ENCODE data around the gene HIF1A. TPM values are rescaled to one million over a fixed set of nuclear protein-coding genes. Genes with fewer than 3 reads are reported as not detected.
A peak's percentile ranks its signal among the peaks of the same experiment; 100 is the strongest.

HIF1A gene
- total and polyA plus RNA-seq, 2 of the 8 experiments (the other 6 are each of a cell fraction or from before 2014, with no cell fraction given), result 54.8 to 175 TPM

GRCh38 chr14:61752626-61753025 is 57.3 kb downstream of the HIF1A start:
- Histone ChIP-seq H3K79me2 (ENCODE audit: control insufficient read depth in 1 of 2, insufficient read depth in 2 of 2, low read length in 2 of 2) (peaks cover 0 to 7% of the 10 kb centered on the region in 2 experiments; a peak in 1 of 4 replicates), H3K4me3 (ENCODE audit: extremely low read depth in 1 of 4, insufficient read depth in 2 of 4, low read depth in 3 of 4, low read length in 4 of 4) (no peak overlapping the region), H3K27me3 (replicated peaks in 1 of 4; ENCODE audit: control insufficient read depth in 3 of 4, extremely low read depth in 1 of 4, insufficient read depth in 3 of 4, low read length in 3 of 4) (no peaks in the 10 kb centered on the region), H2AFZ (ENCODE audit: low read length) (no peak overlapping the region), H4K5ac (ENCODE audit: insufficient read length, low read depth, low read length) (no peak overlapping the region), H3K4me2 (ENCODE audit: insufficient read depth in 1 of 2, low read depth in 2 of 2, low read length in 2 of 2) (no peak overlapping the region), H4K91ac (replicated peaks; ENCODE audit: insufficient read length, low read length) (no peak overlapping the region), H4K8ac (ENCODE audit: extremely low read depth, insufficient read depth, low read length) (no peak overlapping the region), H3K9me3 (ENCODE audit: insufficient read depth in 2 of 2, low read depth in 1 of 2, low read length in 1 of 2) (no peaks in the 10 kb centered on the region), H3K23me2 (ENCODE audit: low read depth, low read length) (no peaks in the 10 kb centered on the region; the same call in 1 of the 2 replicates), H2BK20ac (ENCODE audit: low read length) (no peak overlapping the region), H3K23ac (ENCODE audit: insufficient read length) (no peak overlapping the region), H2BK15ac (ENCODE audit: low read length) (no peak overlapping the region), H3K4me1 (replicated peaks in 1 of 4; ENCODE audit: control insufficient read depth in 3 of 4, insufficient read depth in 4 of 4, low read length in 3 of 4) (peaks cover 0 to 5% (median 4%) of the 10 kb centered on the region in 4 experiments; a peak in 2 of 7 replicates), H2BK12ac (ENCODE audit: low read depth, low read length) (peak overlapping the region; percentile 12; the same call in 1 of the 2 replicates), H3K14ac (ENCODE audit: insufficient read length) (no peak overlapping the region), H2BK120ac (replicated peaks; ENCODE audit: low read depth, low read length) (no peak overlapping the region), H3K18ac (ENCODE audit: extremely low read depth, low read length) (no peak overlapping the region), H2AK5ac (ENCODE audit: low read depth, low read length) (no peak overlapping the region), H4K20me1 (replicated peaks in 1 of 2; ENCODE audit: control insufficient read depth in 1 of 2, insufficient read depth in 2 of 2, low read length in 2 of 2) (no peaks in the 10 kb centered on the region), H3K9ac (replicated peaks in 1 of 4; ENCODE audit: extremely low read depth in 1 of 4, low read depth in 3 of 4, low read length in 3 of 4) (no peak overlapping the region), H3K4ac (replicated peaks; ENCODE audit: insufficient read length, low read depth, low read length) (no peak overlapping the region), H2BK5ac (ENCODE audit: low read depth, low read length) (peak overlapping the region; percentile 9; the same call in 1 of the 2 replicates), H3K27ac (ENCODE audit: low read depth, low read length) (no peak overlapping the region), H3K56ac (replicated peaks; ENCODE audit: insufficient read length, low read depth, low read length) (no peak overlapping the region), H3K79me1 (ENCODE audit: low read depth, low read length) (no peaks in the 10 kb centered on the region), H3K36me3 (ENCODE audit: control insufficient read depth in 2 of 4, insufficient read depth in 4 of 4, low read length in 3 of 4) (peaks cover 0 to 5% (median 1%) of the 10 kb centered on the region in 4 experiments; a peak in 2 of 8 replicates)
- ChIA-PET CTCF (ENCODE audit: partially characterized antibody) (interaction anchor here (0.7 to 3.5 kb wide), 9 partner anchors 11 to 448 kb away, joined by 3 to 25 read pairs (median 3); partner anchors contain the start of gene SNAPC1), POLR2A (ENCODE audit: partially characterized antibody) (interaction anchor here (0.8 to 6.7 kb wide), 5 partner anchors 10 to 268 kb away, joined by 3 to 67 read pairs (median 5); partner anchors contain the start of genes HIF1A and SNAPC1)
- 90% methylated on average over 4 of the region's 4 CpGs; no CpG with 5 or more reads in 1 of the 2 experiments for WGBS, 2 experiments (ENCODE audit: extremely low coverage in 1 of 2, insufficient coverage in 1 of 2, insufficient read length in 1 of 2, insufficient replicate concordance in 2 of 2, low coverage in 1 of 2, low lambda C conversion rate in 2 of 2, missing lambda C conversion rate in 1 of 2)
- TF ChIP-seq CTCF (IDR thresholded peaks at IDR 0.05; ENCODE audit: control extremely low read depth in 1 of 3, insufficient read depth in 1 of 3, low read depth in 1 of 3, low read length in 3 of 3) (no peak), ATF3 (IDR thresholded peaks at IDR 0.05; ENCODE audit: insufficient read depth, low read depth, low read length) (no peak)
- FAIRE-seq (no peak), DNase-seq (ENCODE audit: low read depth in 1 of 2, low spot score in 2 of 2) (no peak)
